ENCODE measurements around the gene OXER1. TPM values are rescaled to one million over a fixed set of nuclear protein-coding genes. Genes with fewer than 3 reads are reported as not detected.

Gene OXER1
- total RNA-seq, 1 donor from 2014 or later = not detected

- no peak for DNase-seq (ENCODE audit: low read depth in 2 of 2)
Observed at GRCh38 chr2:42793334-42794270, 29.7 kb upstream of the OXER1 start.

GRCh38 chr2:42792583-42793333, 28.8 kb upstream of the OXER1 start, which contains the start of gene HAAO:
Gene HAAO (minus strand): TSS chr2:42792583. CDS start chr2:42792536, 47 bp downstream.
- DNase-seq (ENCODE audit: low read depth in 2 of 2) = no peak

GRCh38 chr2:42792087-42792582, 28.2 kb upstream of the OXER1 start:
- DNase-seq (ENCODE audit: low read depth in 2 of 2) = no peak

- no peak for DNase-seq (ENCODE audit: low read depth in 2 of 2)
Observed at GRCh38 chr2:42791606-42792005, 27.7 kb upstream of the OXER1 start.

- DNase-seq (ENCODE audit: low read depth in 2 of 2) = no peak
Observed at GRCh38 chr2:42789751-42790150, 25.8 kb upstream of the OXER1 start.

GRCh38 chr2:42788882-42789281, 24.9 kb upstream of the OXER1 start:
- no peak for DNase-seq (ENCODE audit: low read depth in 2 of 2)

GRCh38 chr2:42788478-42788793, 24.5 kb upstream of the OXER1 start:
- no peak for DNase-seq (ENCODE audit: low read depth in 2 of 2)

- no peak for DNase-seq (ENCODE audit: low read depth in 2 of 2)
Observed at GRCh38 chr2:42787788-42788477, 24.0 kb upstream of the OXER1 start.

- no peak for DNase-seq (ENCODE audit: low read depth in 2 of 2)
Observed at GRCh38 chr2:42787424-42787787, 23.5 kb upstream of the OXER1 start.

GRCh38 chr2:42786561-42787345, 22.8 kb upstream of the OXER1 start:
- no peak for DNase-seq (ENCODE audit: low read depth in 2 of 2)

GRCh38 chr2:42784204-42784880, 20.4 kb upstream of the OXER1 start:
- no peak for DNase-seq (ENCODE audit: low read depth in 2 of 2)

- no peak for DNase-seq (ENCODE audit: low read depth in 2 of 2)
Observed at GRCh38 chr2:42783511-42783910, 19.6 kb upstream of the OXER1 start.

- no peak for DNase-seq (ENCODE audit: low read depth in 2 of 2)
Observed at GRCh38 chr2:42781181-42781580, 17.2 kb upstream of the OXER1 start.

- no peak for DNase-seq (ENCODE audit: low read depth in 2 of 2)
Observed at GRCh38 chr2:42777883-42778805, 14.2 kb upstream of the OXER1 start.

GRCh38 chr2:42775810-42776209, 11.9 kb upstream of the OXER1 start:
- DNase-seq (ENCODE audit: low read depth in 2 of 2) = no peak

- no peak for DNase-seq (ENCODE audit: low read depth in 2 of 2)
Observed at GRCh38 chr2:42775186-42775585, 11.3 kb upstream of the OXER1 start.

GRCh38 chr2:42771546-42772153, 7.7 kb upstream of the OXER1 start:
- DNase-seq (ENCODE audit: low read depth in 2 of 2) = no peak

GRCh38 chr2:42770288-42771131, 6.6 kb upstream of the OXER1 start:
- peak; percentile 72 to 77 for DNase-seq (ENCODE audit: low read depth in 2 of 2)
